Measurements from ENCODE around the gene ANO2. TPM values are rescaled to one million over a fixed set of nuclear protein-coding genes. Genes with fewer than 3 reads are reported as not detected.

Gene ANO2
- total RNA-seq, 2 donors from 2014 or later = 14.3 to 28.5 TPM

- DNase-seq = peak; percentile 21
- Histone ChIP-seq H3K27ac (ENCODE audit: low read depth, low read length) (no peak overlapping the region), H3K4me1 (ENCODE audit: control insufficient read depth, insufficient read depth, low read length) (peaks cover 6% of the 10 kb centered on the region), H3K36me3 (ENCODE audit: control insufficient read depth, insufficient read depth, low read length) (no peaks in the 10 kb centered on the region), H3K9ac (ENCODE audit: extremely low read depth, low read length, poor library complexity, severe bottlenecking) (no peak overlapping the region), H3K9me3 (ENCODE audit: control insufficient read depth, low read length) (no peaks in the 10 kb centered on the region), H3K4me3 (ENCODE audit: low read length) (no peak overlapping the region), H3K27me3 (ENCODE audit: control insufficient read depth, insufficient read depth, low read length, poor library complexity, severe bottlenecking) (peaks cover 11% of the 10 kb centered on the region)
- H3K27me3 Mint-ChIP-seq (ENCODE audit: insufficient read depth) = peaks cover 9% of the 10 kb centered on the region
- no peak for TF ChIP-seq CTCF (conservative IDR thresholded peaks at IDR 0.05)
- no peaks in the 10 kb centered on the region for H3K9me3 Mint-ChIP-seq
- H3K4me1 Mint-ChIP-seq = peaks cover 15% of the 10 kb centered on the region
- no peak overlapping the region for H3K27ac Mint-ChIP-seq
- H3K36me3 Mint-ChIP-seq (ENCODE audit: low read depth) = peaks cover 25% of the 10 kb centered on the region
- H3K4me3 Mint-ChIP-seq = no peak overlapping the region
- WGBS, 2 experiments (ENCODE audit: insufficient coverage in 1 of 2, insufficient read length in 1 of 2) = 96 to 100% methylated on average over 3 to 5 of the region's 5 CpGs
Observed at GRCh38 chr12:5785601-5786000, 159.5 kb downstream of the ANO2 start.

GRCh38 chr12:5784462-5785130, 160.5 kb downstream of the ANO2 start:
- Histone ChIP-seq H3K4me1 (ENCODE audit: control insufficient read depth, insufficient read depth, low read length) (peaks cover 6% of the 10 kb centered on the region), H3K4me3 (ENCODE audit: low read length) (no peak overlapping the region), H3K9me3 (ENCODE audit: control insufficient read depth, low read length) (no peaks in the 10 kb centered on the region), H3K9ac (ENCODE audit: extremely low read depth, low read length, poor library complexity, severe bottlenecking) (no peak overlapping the region), H3K27ac (ENCODE audit: low read depth, low read length) (no peak overlapping the region), H3K36me3 (ENCODE audit: control insufficient read depth, insufficient read depth, low read length) (no peaks in the 10 kb centered on the region), H3K27me3 (ENCODE audit: control insufficient read depth, insufficient read depth, low read length, poor library complexity, severe bottlenecking) (peaks cover 7% of the 10 kb centered on the region)
- peaks cover 22% of the 10 kb centered on the region for H3K36me3 Mint-ChIP-seq (ENCODE audit: low read depth)
- no peak overlapping the region for H3K4me3 Mint-ChIP-seq
- WGBS, 2 experiments (ENCODE audit: insufficient coverage in 1 of 2, insufficient read length in 1 of 2) = 84 to 95% methylated on average over 2 to 3 of the region's 3 CpGs
- H3K27ac Mint-ChIP-seq = no peak overlapping the region
- TF ChIP-seq CTCF (conservative IDR thresholded peaks at IDR 0.05) = no peak
- peak; percentile 25 for DNase-seq
- peaks cover 15% of the 10 kb centered on the region for H3K4me1 Mint-ChIP-seq
- peaks cover 2% of the 10 kb centered on the region for H3K27me3 Mint-ChIP-seq (ENCODE audit: insufficient read depth)
- H3K9me3 Mint-ChIP-seq = no peaks in the 10 kb centered on the region

GRCh38 chr12:5783289-5783920, 161.7 kb downstream of the ANO2 start:
- peaks cover 20% of the 10 kb centered on the region for H3K36me3 Mint-ChIP-seq (ENCODE audit: low read depth)
- DNase-seq = peak; percentile 34
- no peak overlapping the region for H3K27ac ChIP-seq (ENCODE audit: low read depth, low read length)
- no peak overlapping the region for H3K4me3 Mint-ChIP-seq
- H3K27me3 Mint-ChIP-seq (ENCODE audit: insufficient read depth) = peaks cover 1% of the 10 kb centered on the region
- H3K36me3 ChIP-seq (ENCODE audit: control insufficient read depth, insufficient read depth, low read length) = no peaks in the 10 kb centered on the region
- WGBS, 2 experiments (ENCODE audit: insufficient coverage in 1 of 2, insufficient read length in 1 of 2) = 84 to 100% methylated on average over 1 to 4 of the region's 4 CpGs
- H3K4me1 ChIP-seq (ENCODE audit: control insufficient read depth, insufficient read depth, low read length) = peaks cover 6% of the 10 kb centered on the region
- no peak overlapping the region for H3K4me3 ChIP-seq (ENCODE audit: low read length)
- H3K9me3 Mint-ChIP-seq = no peaks in the 10 kb centered on the region
- no peaks in the 10 kb centered on the region for H3K9me3 ChIP-seq (ENCODE audit: control insufficient read depth, low read length)
- no peak overlapping the region for H3K27ac Mint-ChIP-seq
- TF ChIP-seq CTCF (conservative IDR thresholded peaks at IDR 0.05) = no peak
- peaks cover 14% of the 10 kb centered on the region for H3K4me1 Mint-ChIP-seq
- no peak overlapping the region for H3K9ac ChIP-seq (ENCODE audit: extremely low read depth, low read length, poor library complexity, severe bottlenecking)
- peaks cover 7% of the 10 kb centered on the region for H3K27me3 ChIP-seq (ENCODE audit: control insufficient read depth, insufficient read depth, low read length, poor library complexity, severe bottlenecking)

Data from endodermal cell (in vitro differentiated cells).